Gastroesophageal sphincter (tissue), 4 donors: ENCODE results near the gene DTX1. TPM values are rescaled to one million over a fixed set of nuclear protein-coding genes. Genes with fewer than 3 reads are reported as not detected.

Source experiments
- ATAC-seq: fragments of 150-250 bp; one replicate; pipeline ENCODE4 v1.9.1; 2016; ENCODE audit warnings: mild to moderate bottlenecking, moderate library complexity
- H3K27ac ChIP-seq, 4 donors: fragments of 200-600 bp; sonication (generic) in 3 of 4; 1 replicate in 3 of 4; 2 replicates in 1 of 4; pipeline ENCODE4 v1.5.1; 2016 to 2019
- H3K27me3 ChIP-seq: fragments of 200-600 bp; sonication (generic); one replicate; pipeline ENCODE4 v1.5.1; 2019
- H3K36me3 ChIP-seq, 2 donors: fragments of 200-600 bp; sonication (generic); one replicate each; pipeline ENCODE4 v1.5.1; 2019; ENCODE audit warnings: control low read depth in 1 of 2
- H3K4me1 ChIP-seq, 3 donors: fragments of 200-600 bp; sonication (generic); 1 replicate in 2 of 3; 2 replicates in 1 of 3; pipeline ENCODE4 v1.5.1; 2016 to 2019; ENCODE audit warnings: control low read depth in 2 of 3
- H3K4me3 ChIP-seq, 2 donors: fragments of 200-600 bp; sonication (generic); one replicate each; pipeline ENCODE4 v1.5.1; 2019; ENCODE audit warnings: mild to moderate bottlenecking in 1 of 2, moderate library complexity in 1 of 2
- H3K9me3 ChIP-seq, 3 donors: fragments of 200-600 bp; sonication (generic); one replicate each; pipeline ENCODE4 v1.5.1; 2017 to 2019; ENCODE audit warnings: control low read depth in 2 of 3
- EP300 ChIP-seq: sonication (generic); formaldehyde crosslinking; IDR thresholded peaks from one replicate; pipeline ENCODE4 v1.6.1; 2017; ENCODE audit warnings: antibody characterized with exemption, mild to moderate bottlenecking
- POLR2A ChIP-seq, 2 donors: fragments of 450-650 bp; IDR thresholded peaks; one replicate each; pipeline ENCODE4 v1.6.1; 2017; ENCODE audit warnings: antibody characterized with exemption in 2 of 2, mild to moderate bottlenecking in 2 of 2, moderate library complexity in 1 of 2
- POLR2AphosphoS5 ChIP-seq: sonication (generic); formaldehyde crosslinking; IDR thresholded peaks from one replicate; pipeline ENCODE4 v1.6.1; 2017; ENCODE audit warnings: antibody characterized with exemption
- WGBS, 2 donors: methylation state at CpG; one replicate each; pipeline ENCODE4 v1.1.5; 2018; ENCODE audit warnings: low coverage in 1 of 2; 5-methylcytosine and 5-hydroxymethylcytosine counted together
- total RNA-seq, 4 donors: library from RNA; depleted of rRNA; stranded (reverse); fragments of >200 nt; gene quantifications; one replicate each; pipeline ENCODE4 v1.1.0, GENCODE V29; 2016
- TF ChIP-seq, protein P1 (sequence below), 4 experiments: fragments of 200-600 bp in 2 of 4; fragments of 450-650 bp in 2 of 4; sonication (generic) in 1 of 4; IDR thresholded peaks; one replicate each; pipeline ENCODE4 v1.5.1; 2017 to 2019; ENCODE audit warnings: antibody characterized with exemption in 4 of 4, mild to moderate bottlenecking in 2 of 4, moderate library complexity in 2 of 4

Gene DTX1
- total RNA-seq, 4 donors from 2014 or later = 2.3 to 9.5 (median 5.3) TPM

DNA sequence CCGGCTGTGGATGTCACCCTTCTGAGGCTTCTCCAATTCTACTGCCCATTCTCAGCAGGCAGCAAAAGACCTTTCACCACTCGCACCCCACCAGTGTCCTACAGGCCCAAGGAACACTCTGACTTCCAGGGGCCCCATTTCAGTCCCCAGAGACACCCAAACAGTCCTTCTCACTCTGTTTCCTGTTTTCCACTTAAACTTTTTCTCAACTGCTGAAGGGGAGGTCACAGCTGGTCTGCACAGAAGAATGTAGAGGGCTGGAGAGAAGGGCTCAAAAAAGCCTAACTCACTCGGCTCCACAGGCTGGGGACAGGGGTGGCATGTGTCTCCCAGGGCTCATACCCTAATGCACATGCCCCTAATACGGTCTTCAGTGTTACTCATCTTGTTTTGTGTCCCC lies 4.2 kb upstream of the DTX1 start:
- no peaks in the 10 kb centered on the region for H3K9me3 ChIP-seq
- no peak overlapping the region for H3K4me3 ChIP-seq
- no peak for TF ChIP-seq POLR2A (IDR thresholded peaks at IDR 0.05)
- TF ChIP-seq, protein P1, sequence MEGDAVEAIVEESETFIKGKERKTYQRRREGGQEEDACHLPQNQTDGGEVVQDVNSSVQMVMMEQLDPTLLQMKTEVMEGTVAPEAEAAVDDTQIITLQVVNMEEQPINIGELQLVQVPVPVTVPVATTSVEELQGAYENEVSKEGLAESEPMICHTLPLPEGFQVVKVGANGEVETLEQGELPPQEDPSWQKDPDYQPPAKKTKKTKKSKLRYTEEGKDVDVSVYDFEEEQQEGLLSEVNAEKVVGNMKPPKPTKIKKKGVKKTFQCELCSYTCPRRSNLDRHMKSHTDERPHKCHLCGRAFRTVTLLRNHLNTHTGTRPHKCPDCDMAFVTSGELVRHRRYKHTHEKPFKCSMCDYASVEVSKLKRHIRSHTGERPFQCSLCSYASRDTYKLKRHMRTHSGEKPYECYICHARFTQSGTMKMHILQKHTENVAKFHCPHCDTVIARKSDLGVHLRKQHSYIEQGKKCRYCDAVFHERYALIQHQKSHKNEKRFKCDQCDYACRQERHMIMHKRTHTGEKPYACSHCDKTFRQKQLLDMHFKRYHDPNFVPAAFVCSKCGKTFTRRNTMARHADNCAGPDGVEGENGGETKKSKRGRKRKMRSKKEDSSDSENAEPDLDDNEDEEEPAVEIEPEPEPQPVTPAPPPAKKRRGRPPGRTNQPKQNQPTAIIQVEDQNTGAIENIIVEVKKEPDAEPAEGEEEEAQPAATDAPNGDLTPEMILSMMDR (IDR thresholded peaks at IDR 0.05) = no peak
- no peak for TF ChIP-seq POLR2AphosphoS5
- no peak for TF ChIP-seq EP300
- WGBS, 2 donors = 57 to 63% methylated on average over 2 to 4 of the region's 4 CpGs
- no peaks in the 10 kb centered on the region for H3K36me3 ChIP-seq
- peaks cover 76% of the 10 kb centered on the region for H3K27me3 ChIP-seq
- ATAC-seq = no peak
- H3K4me1 ChIP-seq = peaks cover 0 to 11% (median 10%) of the 10 kb centered on the region in 3 donors
- H3K27ac ChIP-seq = no peak overlapping the region

- H3K27me3 ChIP-seq = peaks cover 86% of the 10 kb centered on the region
- no peak for ATAC-seq
- 56 to 65% methylated on average over 3 to 4 of the region's 4 CpGs for WGBS, 2 donors
Measured at GRCh38 chr12:113054948-113055486, 1.5 kb upstream of the DTX1 start.

DNA sequence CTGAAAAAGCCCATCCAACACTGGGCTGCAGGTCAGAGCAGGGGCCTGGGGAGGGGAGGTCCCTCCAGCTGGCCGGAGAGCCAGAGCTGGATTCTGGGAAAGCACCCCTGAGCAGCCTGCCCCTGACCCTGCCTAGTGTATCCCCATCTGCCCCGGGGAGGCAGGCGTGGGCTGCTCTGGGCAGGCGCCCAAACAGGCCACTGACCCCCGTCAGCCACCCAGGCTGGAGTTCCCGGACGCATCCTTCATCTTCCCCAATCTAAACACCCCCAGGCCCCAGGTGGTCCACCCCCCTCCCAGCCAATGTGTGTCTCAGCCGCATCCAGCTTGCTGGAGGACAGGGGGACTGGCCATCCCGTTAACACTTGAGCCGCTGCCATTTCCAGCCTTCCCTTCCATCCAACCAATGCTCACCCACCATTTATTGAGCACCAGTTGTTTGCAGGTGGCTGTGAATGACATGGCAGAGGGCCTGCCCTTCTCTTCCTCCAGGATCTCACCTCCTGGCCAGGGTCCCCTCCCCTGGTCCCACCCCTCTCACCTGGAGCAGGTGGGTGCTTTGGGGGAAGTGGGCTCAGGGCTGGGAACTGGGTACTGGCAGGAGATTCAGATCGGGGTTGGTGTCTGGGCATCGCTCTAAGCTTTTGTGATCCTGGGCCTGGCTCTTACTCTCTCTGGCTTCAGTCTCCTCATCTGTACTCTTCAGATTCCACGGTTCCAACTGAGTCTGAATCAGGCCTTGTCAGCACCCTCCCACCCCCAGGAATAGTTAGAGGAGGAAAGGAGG lies 743 bp upstream of the DTX1 start:
- 43 to 61% methylated on average over 1 to 3 of the region's 13 CpGs for WGBS, 2 donors
- Histone ChIP-seq H3K4me1 (peaks cover 0 to 13% (median 10%) of the 10 kb centered on the region in 3 donors), H3K27ac (no peak overlapping the region), H3K4me3 (peak overlapping the region in 1 of 2 donors; percentile 56), H3K27me3 (peaks cover 90% of the 10 kb centered on the region), H3K36me3 (no peaks in the 10 kb centered on the region), H3K9me3 (no peaks in the 10 kb centered on the region)
- no peak for ATAC-seq
- TF ChIP-seq POLR2AphosphoS5 (no peak), POLR2A (IDR thresholded peaks at IDR 0.05) (no peak), EP300 (no peak)
- TF ChIP-seq, protein P1 (IDR thresholded peaks at IDR 0.05) = no peak

More at GRCh38 chr12:113054948-113055486, 1.5 kb upstream of the DTX1 start:
- no peak overlapping the region for H3K27ac ChIP-seq
- TF ChIP-seq, protein P1 (IDR thresholded peaks at IDR 0.05) = no peak
- TF ChIP-seq POLR2A (IDR thresholded peaks at IDR 0.05) (no peak), EP300 (no peak), POLR2AphosphoS5 (no peak)
- H3K4me3 ChIP-seq = no peak overlapping the region
- H3K4me1 ChIP-seq = peaks cover 0 to 13% (median 10%) of the 10 kb centered on the region in 3 donors
- no peaks in the 10 kb centered on the region for H3K36me3 ChIP-seq
- no peaks in the 10 kb centered on the region for H3K9me3 ChIP-seq

- peak overlapping the region in 1 of 2 donors; percentile 56 for H3K4me3 ChIP-seq
- no peaks in the 10 kb centered on the region for H3K36me3 ChIP-seq
- no peaks in the 10 kb centered on the region for H3K9me3 ChIP-seq
- H3K4me1 ChIP-seq = peaks cover 0 to 13% (median 10%) of the 10 kb centered on the region in 3 donors
- no peak for ATAC-seq
- H3K27me3 ChIP-seq = peaks cover 89% of the 10 kb centered on the region
- peak overlapping the region in 1 of 4 donors; percentile 67 for H3K27ac ChIP-seq
- no CpG with 5 or more reads among the region's 8 CpGs for WGBS, 2 donors
- TF ChIP-seq, protein P1 (IDR thresholded peaks at IDR 0.05) = no peak
- no peak for TF ChIP-seq POLR2A (IDR thresholded peaks at IDR 0.05)
- TF ChIP-seq POLR2AphosphoS5 = no peak
- no peak for TF ChIP-seq EP300
Measured at GRCh38 chr12:113056381-113056630, 224 bp upstream of the DTX1 start.
